K562 (cell line): Measurements from ENCODE around the gene CMTR2. TPM values are rescaled to one million over a fixed set of nuclear protein-coding genes. Genes with fewer than 3 reads are reported as not detected.

Experiments used
- ATAC-seq: fragments of 200-7000 bp; cut with Tn5 transposase; 3 replicates; pipeline ENCODE4 v1.9.1; 2020; ENCODE audit warnings: moderate library complexity
- BruUV-seq: library from RNA; stranded (reverse); fragments of 400-500 nt; replicated peaks from 2 replicates; lab custom pipeline; 2021; lab: Mats Ljungman, UMichigan
- CTCF ChIA-PET: fragments of 300-600 bp; formaldehyde crosslinking; extraction: SDS; loops from one replicate; lab custom pipeline; 2021; ENCODE audit warnings: low intra/inter-chr PET ratio; lab: Yijun Ruan, JAX
- POLR2A ChIA-PET: fragments of 300-600, 350-650 bp; sonication (Branson Sonifier 250); formaldehyde crosslinking; extraction: SDS; loops from one replicate; lab custom pipeline; 2021; ENCODE audit warnings: antibody characterized with exemption, inconsistent platforms; lab: Yijun Ruan, JAX
- DNase-seq, 4 experiments: peaks; one replicate each; pipeline versions ENCODE4 v3.0.0 to v3.0.0-alpha.2; 2011 to 2018; ENCODE audit warnings: low spot score in 3 of 4, mixed read lengths in 3 of 4; ENCODE audit errors: extremely low read depth in 1 of 4
- FAIRE-seq: peaks from 2 replicates; lab custom pipeline; 2011; peaks lifted over from hg19 to GRCh38; lab: Jason Lieb, UNC
- H2AFZ ChIP-seq: 2 replicates; pipeline ENCODE4 v1.6.0; 2011; ENCODE audit warnings: low read depth, low read length, control low read depth, inconsistent platforms
- H3K27ac ChIP-seq: fragments of 200-600 bp; 3 replicates; pipeline ENCODE4 v1.8.0; 2011; ENCODE audit warnings: low read depth, mild to moderate bottlenecking, control low read depth, inconsistent platforms, low read length, moderate library complexity, mixed read lengths; ENCODE audit errors: extremely low read depth
- H3K27me3 ChIP-seq, 2 experiments: fragments of 300-600 bp in 1 of 2; 2 replicates in 1 of 2; 3 replicates in 1 of 2; pipeline versions ENCODE4 v1.6.0 to v1.8.0; 2011; ENCODE audit warnings: inconsistent platforms in 2 of 2, low read length in 2 of 2, mild to moderate bottlenecking in 1 of 2, mixed read lengths in 1 of 2, moderate library complexity in 1 of 2; ENCODE audit not compliant: control insufficient read depth in 2 of 2, insufficient read depth in 2 of 2
- H3K36me3 ChIP-seq: fragments of 300-600 bp; 3 replicates; pipeline ENCODE4 v1.8.0; 2011; ENCODE audit warnings: mild to moderate bottlenecking, low read length, inconsistent platforms; ENCODE audit not compliant: control insufficient read depth, insufficient read depth
- H3K4me1 ChIP-seq, 2 experiments: fragments of 200-600 bp in 1 of 2; replicated peaks in 1 of 2; 2 replicates in 1 of 2; 3 replicates in 1 of 2; pipeline versions ENCODE4 v1.5.1 to v1.8.0; 2011; ENCODE audit warnings: inconsistent platforms in 2 of 2, low read length in 2 of 2, mild to moderate bottlenecking in 1 of 2, mixed read lengths in 1 of 2, moderate library complexity in 1 of 2; ENCODE audit not compliant: control insufficient read depth in 2 of 2, insufficient read depth in 2 of 2
- H3K4me2 ChIP-seq: 2 replicates; pipeline ENCODE4 v1.6.1; 2011; ENCODE audit warnings: low read length, control low read depth, inconsistent platforms, mixed read lengths; ENCODE audit not compliant: insufficient read depth
- H3K4me3 ChIP-seq: fragments of 200-600 bp; sonication (generic), shearing (Covaris generic); 2 replicates; pipeline ENCODE4 v1.5.1; 2016; ENCODE audit warnings: control low read depth, inconsistent platforms
- H3K79me2 ChIP-seq: fragments of 200-600 bp; 3 replicates; pipeline ENCODE4 v1.8.0; 2011; ENCODE audit warnings: low read length, inconsistent platforms; ENCODE audit not compliant: control insufficient read depth, insufficient read depth
- H3K9ac ChIP-seq, 2 experiments: 2 replicates each; pipeline versions ENCODE4 v1.6.0 to v1.6.1; 2011; ENCODE audit warnings: low read depth in 2 of 2, low read length in 2 of 2, control low read depth in 1 of 2, inconsistent platforms in 1 of 2, mild to moderate bottlenecking in 1 of 2, mixed read lengths in 1 of 2; ENCODE audit not compliant: insufficient read depth in 1 of 2
- H3K9me1 ChIP-seq: one replicate; pipeline ENCODE4 v1.6.0; 2011; ENCODE audit warnings: inconsistent platforms, mild to moderate bottlenecking, low read length, moderate library complexity; ENCODE audit not compliant: control insufficient read depth, insufficient read depth
- H3K9me3 ChIP-seq: replicated peaks from 2 replicates; pipeline ENCODE4 v1.5.1; 2011; ENCODE audit warnings: low read depth, low read length, inconsistent platforms; ENCODE audit not compliant: control insufficient read depth, insufficient read depth
- H4K20me1 ChIP-seq: replicated peaks from 2 replicates; pipeline ENCODE4 v1.6.1; 2011; ENCODE audit warnings: low read length, inconsistent platforms, mixed read lengths; ENCODE audit not compliant: control insufficient read depth, insufficient read depth
- CC2D1A ChIP-seq: fragments of 450-650 bp; IDR thresholded peaks from 2 replicates; pipeline ENCODE4 v1.6.1; 2017; ENCODE audit warnings: mild to moderate bottlenecking
- ERF ChIP-seq: fragments of 450-650 bp; formaldehyde crosslinking; IDR thresholded peaks from 2 replicates; pipeline ENCODE4 v1.4.0; 2020; ENCODE audit warnings: mild to moderate bottlenecking, mixed read lengths
- FOXK2 ChIP-seq, 2 experiments: fragments of 450-650 bp; IDR thresholded peaks in 1 of 2; conservative IDR thresholded peaks in 1 of 2; 2 replicates each; pipeline ENCODE4 v1.6.1; 2016; ENCODE audit warnings: low read depth in 2 of 2, mild to moderate bottlenecking in 1 of 2
- KDM5B ChIP-seq: fragments of 200-600 bp; sonication (generic); IDR thresholded peaks from 2 replicates; pipeline ENCODE4 v1.6.1; 2012; ENCODE audit warnings: low read depth, mild to moderate bottlenecking, moderate library complexity, low read length, control low read depth, inconsistent platforms; ENCODE audit not compliant: insufficient replicate concordance
- MIER1 ChIP-seq: fragments of 450-650 bp; IDR thresholded peaks from 2 replicates; pipeline ENCODE4 v1.6.1; 2016; ENCODE audit warnings: antibody characterized with exemption, mild to moderate bottlenecking, low read depth
- SMAD2 ChIP-seq: fragments of 150-350 bp; IDR thresholded peaks from 2 replicates; pipeline ENCODE4 v1.6.1; 2014; ENCODE audit warnings: low read depth, mild to moderate bottlenecking, low read length
- SP2 ChIP-seq: IDR thresholded peaks from 2 replicates; pipeline ENCODE4 v1.6.1; 2011; ENCODE audit warnings: mild to moderate bottlenecking, low read depth, low read length, moderate library complexity; ENCODE audit not compliant: poor library complexity, severe bottlenecking; ENCODE audit errors: extremely low read depth
- ZNF133 ChIP-seq: fragments of 250-450 bp; sonication (Bioruptor Pico); IDR thresholded peaks from 2 replicates; pipeline ENCODE4 v1.4.0; 2020; ENCODE audit warnings: mild to moderate bottlenecking
- WGBS: fragments of 100-300 bp; shearing (Covaris generic); methylation state at CpG from one replicate; pipeline ENCODE4 v1.1.6; 2016; ENCODE audit warnings: low coverage, mixed read lengths; ENCODE audit not compliant: insufficient coverage; ENCODE audit errors: missing lambda C conversion rate; 5-methylcytosine and 5-hydroxymethylcytosine counted together
- in situ Hi-C: fragments of 300-500 bp; cut with MboI; formaldehyde crosslinking; loops from 4 replicates; pipeline ENCODE4 v1.15.0; 2018; ENCODE audit warnings: inconsistent platforms, mixed read lengths
- intact Hi-C: fragments of 100-400 bp; cut with micrococcal nuclease; formaldehyde crosslinking; loops from 2 replicates; pipeline ENCODE4 v1.14.2; 2022
- polyA plus RNA-seq, 8 experiments: library from polyadenylated mRNA; depleted of rRNA in 4 of 8; stranded (reverse) in 5 of 8; unstranded in 3 of 8; fragments of >200 nt; fragmentation: Nextera tagmentation in 2 of 8; fragmentation: Illumina TruSeq in 1 of 8; extraction: Ambion mirVana in 2 of 8; extraction: Trizol in 1 of 8; gene quantifications; 2 replicates each; pipeline versions ENCODE4 v1.2.1 to v1.2.3, GENCODE V29; 2011 to 2014; ENCODE audit warnings: inconsistent platforms in 1 of 8, missing spikeins in 1 of 8
- total RNA-seq, 7 experiments: library from RNA; depleted of rRNA in 6 of 7; stranded (reverse); fragments of >200 nt in 6 of 7; fragmentation: Illumina TruSeq in 2 of 7; extraction: Trizol in 2 of 7; gene quantifications; 2 replicates each; pipeline versions ENCODE4 v1.2.1 to v1.2.3, GENCODE V29; 2011 to 2021; ENCODE audit warnings: low replicate concordance in 1 of 7

Gene CMTR2
- total and polyA plus RNA-seq, 9 of the 15 experiments (the other 6 are each of a cell fraction or from before 2014, with no cell fraction given): 4.6 to 24.8 (median 12.7) TPM

DNA sequence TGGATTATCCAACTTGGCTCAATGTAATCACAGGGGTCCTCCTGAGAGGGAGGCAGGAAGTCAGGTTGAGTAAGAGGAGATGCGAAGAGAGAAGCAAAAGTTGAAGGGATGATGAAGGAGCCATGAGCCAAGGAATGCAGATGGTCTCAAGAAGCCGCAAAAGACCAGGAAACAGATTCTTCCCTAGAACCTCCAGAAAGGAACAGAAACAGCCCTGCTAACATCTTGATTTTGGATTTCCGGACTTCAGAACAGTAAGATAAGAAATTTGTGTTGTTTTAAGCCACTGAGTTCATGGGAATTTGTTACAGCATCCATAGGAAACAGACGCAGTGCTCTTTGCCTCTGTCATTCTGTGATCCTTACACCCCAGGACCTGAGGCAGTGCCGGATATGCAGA lies 26.8 kb downstream of the CMTR2 start:
- intact Hi-C loops: no loop called here
- H3K9me1 ChIP-seq: no peaks in the 10 kb centered on the region

GRCh38 chr16:71260995-71261394 lies 28.2 kb downstream of the CMTR2 start:
- Histone ChIP-seq H3K4me1 (no peaks in the 10 kb centered on the region), H3K36me3 (no peaks in the 10 kb centered on the region), H3K79me2 (no peaks in the 10 kb centered on the region), H3K27me3 (peaks cover 3 to 6% of the 10 kb centered on the region in 2 experiments; a peak in 2 of 5 replicates), H3K9me1 (no peaks in the 10 kb centered on the region), H3K4me2 (no peak overlapping the region), H3K9me3 (no peaks in the 10 kb centered on the region), H2AFZ (no peak overlapping the region), H4K20me1 (no peaks in the 10 kb centered on the region), H3K4me3 (no peak overlapping the region), H3K27ac (no peak overlapping the region), H3K9ac (no peak overlapping the region)
- POLR2A ChIA-PET: no interaction called here
- TF ChIP-seq FOXK2 (conservative IDR thresholded peaks at IDR 0.05 in 1 of 2, IDR thresholded peaks at IDR 0.05 in 1 of 2; ENCODE audit: low read depth in 2 of 2) (no peak), SP2 (no peak), ZNF133 (CRISPR knock-in tag) (no peak), MIER1 (no peak)
- BruUV-seq: no TSS peak
- CTCF ChIA-PET: no interaction called here
- DNase-seq: no peak
- intact Hi-C loops (no loop called here), in situ Hi-C loops (no loop called here)
- ATAC-seq: no peak
- FAIRE-seq: no peak

More for the DNA sequence above, 26.8 kb downstream of the CMTR2 start:
- BruUV-seq: no TSS peak
- Histone ChIP-seq H4K20me1 (no peaks in the 10 kb centered on the region), H3K36me3 (no peaks in the 10 kb centered on the region), H2AFZ (no peak overlapping the region), H3K27ac (no peak overlapping the region), H3K9ac (no peak overlapping the region), H3K9me3 (no peaks in the 10 kb centered on the region), H3K27me3 (peaks cover 3 to 6% of the 10 kb centered on the region in 2 experiments; a peak in 2 of 5 replicates), H3K4me3 (no peak overlapping the region), H3K79me2 (no peaks in the 10 kb centered on the region), H3K4me1 (no peaks in the 10 kb centered on the region), H3K4me2 (no peak overlapping the region)
- WGBS: 3% methylated on average over 5 of the region's 5 CpGs
- in situ Hi-C loops: no loop called here
- ATAC-seq (no peak), FAIRE-seq (no peak), DNase-seq (no peak)
- CTCF ChIA-PET: no interaction called here
- POLR2A ChIA-PET: no interaction called here
- TF ChIP-seq ERF (CRISPR knock-in tag) (no peak), KDM5B (no peak), SMAD2 (no peak), CC2D1A (no peak)
